Activated CD8-positive, alpha-beta T cell treated with anti-CD3 and anti-CD28 coated beads for 36 hours (primary cell): Measurements from ENCODE around the gene ITPR2. TPM values are rescaled to one million over a fixed set of nuclear protein-coding genes. Genes with fewer than 3 reads are reported as not detected.
"Not testable (repeated sequence)": the region's sequence is repeated elsewhere in the genome, so short reads cannot be mapped to it uniquely, and the experiment has no call there.

Source experiments
- ATAC-seq: fragments of 200-7000 bp; cut with Tn5 transposase; one replicate; pipeline ENCODE4 v1.10.0; 2021; ENCODE audit warnings: mild to moderate bottlenecking, moderate library complexity
- CTCF ChIA-PET: fragments of 350-600 bp; sonication (Branson Sonifier 250); formaldehyde crosslinking; loops from one replicate; lab custom pipeline; 2021; ENCODE audit warnings: antibody characterized with exemption; lab: Charles Lee
- POLR2A ChIA-PET: fragments of 350-600 bp; sonication (Branson Sonifier 250); formaldehyde crosslinking; loops from one replicate; lab custom pipeline; 2021; ENCODE audit warnings: antibody characterized with exemption; lab: Charles Lee
- DNase-seq: peaks from one replicate; pipeline ENCODE4 v3.0.0-alpha.2; 2020
- H3K27ac Mint-ChIP-seq: one replicate; pipeline ENCODE4 v1.8.0; 2021; ENCODE audit warnings: mild to moderate bottlenecking, mixed read lengths
- H3K27me3 Mint-ChIP-seq: one replicate; pipeline ENCODE4 v1.8.0; 2021; ENCODE audit warnings: mixed read lengths
- H3K36me3 Mint-ChIP-seq: one replicate; pipeline ENCODE4 v1.8.0; 2021; ENCODE audit warnings: low read depth, mixed read lengths
- H3K4me1 Mint-ChIP-seq: one replicate; pipeline ENCODE4 v1.8.0; 2021; ENCODE audit warnings: low read depth, mixed read lengths
- H3K4me3 Mint-ChIP-seq: one replicate; pipeline ENCODE4 v1.8.0; 2021; ENCODE audit warnings: mild to moderate bottlenecking, moderate library complexity, mixed read lengths
- H3K9me3 Mint-ChIP-seq: one replicate; pipeline ENCODE4 v1.8.0; 2021; ENCODE audit warnings: mixed read lengths
- intact Hi-C: fragments of 100-400 bp; cut with micrococcal nuclease; formaldehyde crosslinking; loops from one replicate; pipeline ENCODE4 v1.10.0; 2022
- total RNA-seq, 2 experiments: library from RNA; stranded (reverse); gene quantifications; one replicate each; pipeline ENCODE4 v1.2.3, GENCODE V29; 2021
- TF ChIP-seq, protein P1 (sequence below): fragments of 200-600 bp; IDR thresholded peaks from one replicate; pipeline ENCODE4 v1.8.0; 2022; ENCODE audit warnings: antibody characterized with exemption, mild to moderate bottlenecking

ITPR2 gene
- total RNA-seq, 2 experiments from 2014 or later, result 38.9 to 41.2 TPM

DNA sequence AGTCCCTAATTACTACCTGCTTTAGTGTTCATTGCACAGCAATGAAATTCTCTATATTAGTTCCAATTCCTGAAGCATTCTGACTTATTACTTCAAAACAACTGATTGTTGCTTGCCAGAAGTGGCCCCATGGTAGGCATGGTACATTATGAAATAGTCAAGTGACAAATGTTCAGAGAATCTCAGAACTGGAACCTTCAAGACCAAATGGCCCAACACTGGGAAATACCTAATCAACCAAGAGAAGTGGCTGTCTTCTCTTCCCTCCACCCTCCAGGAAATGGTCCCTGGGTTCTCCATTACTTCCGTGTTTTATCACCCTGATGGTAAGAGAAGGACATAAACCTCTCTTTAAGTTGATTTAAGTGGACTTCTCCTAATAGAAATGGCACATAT lies 49.9 kb downstream of the ITPR2 start:
- POLR2A ChIA-PET, result no interaction called here
- Mint-ChIP-seq H3K4me3 (no peak overlapping the region), H3K36me3 (peaks cover 53% of the 10 kb centered on the region), H3K27me3 (no peaks in the 10 kb centered on the region), H3K9me3 (peaks cover 12% of the 10 kb centered on the region), H3K27ac (no peak overlapping the region), H3K4me1 (peaks cover 7% of the 10 kb centered on the region)
- CTCF ChIA-PET, result no interaction called here
- DNase-seq (no peak), ATAC-seq (no peak)
- TF ChIP-seq, protein P1, sequence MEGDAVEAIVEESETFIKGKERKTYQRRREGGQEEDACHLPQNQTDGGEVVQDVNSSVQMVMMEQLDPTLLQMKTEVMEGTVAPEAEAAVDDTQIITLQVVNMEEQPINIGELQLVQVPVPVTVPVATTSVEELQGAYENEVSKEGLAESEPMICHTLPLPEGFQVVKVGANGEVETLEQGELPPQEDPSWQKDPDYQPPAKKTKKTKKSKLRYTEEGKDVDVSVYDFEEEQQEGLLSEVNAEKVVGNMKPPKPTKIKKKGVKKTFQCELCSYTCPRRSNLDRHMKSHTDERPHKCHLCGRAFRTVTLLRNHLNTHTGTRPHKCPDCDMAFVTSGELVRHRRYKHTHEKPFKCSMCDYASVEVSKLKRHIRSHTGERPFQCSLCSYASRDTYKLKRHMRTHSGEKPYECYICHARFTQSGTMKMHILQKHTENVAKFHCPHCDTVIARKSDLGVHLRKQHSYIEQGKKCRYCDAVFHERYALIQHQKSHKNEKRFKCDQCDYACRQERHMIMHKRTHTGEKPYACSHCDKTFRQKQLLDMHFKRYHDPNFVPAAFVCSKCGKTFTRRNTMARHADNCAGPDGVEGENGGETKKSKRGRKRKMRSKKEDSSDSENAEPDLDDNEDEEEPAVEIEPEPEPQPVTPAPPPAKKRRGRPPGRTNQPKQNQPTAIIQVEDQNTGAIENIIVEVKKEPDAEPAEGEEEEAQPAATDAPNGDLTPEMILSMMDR, result no peak
- intact Hi-C loops, result no loop called here

DNA sequence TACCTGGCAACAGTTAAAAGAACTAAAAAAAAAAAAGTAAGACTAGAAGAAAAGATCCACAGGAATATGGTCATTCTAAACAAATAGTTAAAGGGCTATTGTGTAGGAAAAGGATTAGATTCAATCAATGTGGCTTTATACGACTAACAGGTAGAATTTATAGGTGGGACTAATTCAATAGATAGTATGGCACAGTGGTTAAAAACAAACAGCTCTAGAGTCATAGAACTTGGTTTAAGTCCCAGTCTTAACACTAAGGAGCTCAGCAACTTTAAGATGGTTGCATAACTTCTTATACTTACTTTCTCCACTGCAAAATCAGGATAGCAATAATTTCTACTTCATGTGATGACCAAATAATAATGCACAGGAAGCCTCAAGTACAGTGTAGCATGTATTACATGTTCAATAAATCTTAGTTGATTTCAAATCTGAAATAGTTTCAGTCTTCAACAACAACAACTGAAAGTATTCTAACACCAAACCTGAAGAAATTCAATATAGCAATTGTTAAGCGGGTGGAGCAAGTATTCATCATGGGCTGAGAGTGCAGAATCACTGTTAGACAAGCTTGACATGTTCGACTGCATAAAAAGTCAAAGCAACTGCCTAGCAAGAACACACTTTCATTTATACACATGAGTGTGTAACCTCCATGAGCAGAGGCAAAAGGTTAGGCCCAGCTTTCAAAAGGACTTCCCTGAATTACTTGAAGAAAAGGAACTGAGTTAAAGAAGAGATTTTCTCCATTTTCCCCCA lies 50.4 kb downstream of the ITPR2 start:
- Mint-ChIP-seq H3K27ac (no peak overlapping the region), H3K4me3 (no peak overlapping the region), H3K4me1 (peaks cover 5% of the 10 kb centered on the region), H3K36me3 (peaks cover 54% of the 10 kb centered on the region), H3K27me3 (no peaks in the 10 kb centered on the region), H3K9me3 (peaks cover 14% of the 10 kb centered on the region)
- ChIA-PET POLR2A (no interaction called here), CTCF (no interaction called here)
- TF ChIP-seq, protein P1, result no peak
- intact Hi-C loops, result no loop called here
- ATAC-seq, result no peak
- DNase-seq, result no peak

DNA sequence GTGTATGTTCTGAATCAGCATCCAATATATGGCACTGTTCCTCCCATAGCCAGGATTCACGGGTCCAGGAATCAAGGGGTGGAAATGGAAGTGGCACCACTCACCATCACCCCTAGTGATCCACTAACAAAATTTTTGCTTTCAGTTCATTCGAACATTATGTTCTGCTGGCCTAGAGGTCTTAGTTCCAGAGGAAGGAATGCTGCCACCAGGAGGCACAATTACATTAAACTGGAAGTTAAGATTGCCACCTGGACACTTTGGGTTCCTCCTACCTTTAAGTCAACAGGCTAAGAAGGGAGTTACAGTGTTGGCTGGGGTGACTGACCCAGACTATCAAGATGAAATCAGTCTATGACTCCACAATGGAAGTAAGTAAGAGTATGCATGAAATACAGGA lies 52.3 kb downstream of the ITPR2 start:
- H3K4me1 Mint-ChIP-seq, CTCF ChIA-PET, intact Hi-C loops, DNase-seq, H3K27me3 Mint-ChIP-seq, H3K27ac Mint-ChIP-seq, ATAC-seq, H3K4me3 Mint-ChIP-seq: not testable (repeated sequence)
- POLR2A ChIA-PET, result interaction anchor here (0.6 kb wide), 1 partner anchor 13 kb away, joined by 4 read pairs; no protein-coding TSS in a partner anchor
- peaks cover 31% of the 10 kb centered on the region for H3K9me3 Mint-ChIP-seq
- H3K36me3 Mint-ChIP-seq, result peaks cover 64% of the 10 kb centered on the region

DNA sequence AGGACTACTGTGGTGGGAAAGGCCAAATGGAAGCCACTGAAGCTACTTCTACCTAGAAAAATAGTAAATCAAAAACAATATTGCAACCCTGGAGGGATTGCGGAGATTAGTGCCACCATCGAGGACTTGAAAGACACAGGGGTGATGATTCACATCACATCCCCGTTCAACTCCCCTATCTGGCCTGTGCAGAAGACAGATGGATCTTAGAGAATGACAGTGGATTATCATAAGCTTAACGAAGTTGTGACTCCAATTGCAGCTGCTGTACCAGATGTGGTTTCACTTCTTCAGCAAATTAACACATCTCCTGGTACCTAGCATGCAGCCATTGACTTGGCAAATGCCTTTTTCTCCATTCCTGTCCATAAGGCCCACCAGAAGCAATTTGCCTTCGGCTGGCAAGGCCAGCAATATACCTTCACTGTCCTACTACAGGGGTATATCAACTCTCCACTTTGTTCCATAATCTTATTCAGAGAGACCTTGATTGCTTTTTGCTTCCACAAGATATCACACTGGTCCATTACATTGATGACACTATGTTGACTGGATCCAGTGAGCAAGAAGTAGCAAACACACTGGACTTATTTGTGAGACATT lies 54.7 kb downstream of the ITPR2 start:
- H3K4me1 Mint-ChIP-seq, H3K27ac Mint-ChIP-seq, ATAC-seq, DNase-seq, CTCF ChIA-PET, H3K27me3 Mint-ChIP-seq, POLR2A ChIA-PET, H3K4me3 Mint-ChIP-seq, intact Hi-C loops: not testable (repeated sequence)
- Mint-ChIP-seq H3K36me3 (peaks cover 76% of the 10 kb centered on the region), H3K9me3 (peaks cover 31% of the 10 kb centered on the region)

DNA sequence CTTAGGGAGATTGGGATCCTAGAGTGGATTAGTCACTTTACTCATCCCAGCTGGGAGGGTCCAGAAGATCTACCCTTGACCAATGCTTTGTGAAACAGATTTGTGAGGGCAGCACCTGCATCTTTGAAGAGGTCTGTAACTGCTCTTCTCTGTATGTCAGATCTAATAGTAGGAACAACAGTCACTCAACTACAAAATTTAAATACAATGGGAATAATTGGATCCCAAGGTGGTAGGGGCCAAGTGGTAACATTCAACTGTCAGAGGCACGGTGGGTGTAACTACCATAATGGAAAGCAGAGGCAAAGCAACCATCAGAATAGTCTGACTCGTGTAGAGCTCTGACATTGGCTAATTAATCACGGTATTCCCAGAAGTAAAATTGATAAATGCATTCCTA lies 55.8 kb downstream of the ITPR2 start:
- TF ChIP-seq, protein P1, result no peak
- H3K9me3 Mint-ChIP-seq, result peaks cover 31% of the 10 kb centered on the region
- DNase-seq (no peak), ATAC-seq (no peak)
- ChIA-PET POLR2A (no interaction called here), CTCF (interaction anchor here (2.1 kb wide), 1 partner anchor 12 kb away, joined by 4 read pairs; no protein-coding TSS in a partner anchor)
- intact Hi-C loops, result no loop called here
- peaks cover 69% of the 10 kb centered on the region for H3K36me3 Mint-ChIP-seq
- no peak overlapping the region for H3K27ac Mint-ChIP-seq
- H3K4me3 Mint-ChIP-seq, result no peak overlapping the region
- peaks cover 6% of the 10 kb centered on the region for H3K4me1 Mint-ChIP-seq
- H3K27me3 Mint-ChIP-seq, result no peaks in the 10 kb centered on the region

DNA sequence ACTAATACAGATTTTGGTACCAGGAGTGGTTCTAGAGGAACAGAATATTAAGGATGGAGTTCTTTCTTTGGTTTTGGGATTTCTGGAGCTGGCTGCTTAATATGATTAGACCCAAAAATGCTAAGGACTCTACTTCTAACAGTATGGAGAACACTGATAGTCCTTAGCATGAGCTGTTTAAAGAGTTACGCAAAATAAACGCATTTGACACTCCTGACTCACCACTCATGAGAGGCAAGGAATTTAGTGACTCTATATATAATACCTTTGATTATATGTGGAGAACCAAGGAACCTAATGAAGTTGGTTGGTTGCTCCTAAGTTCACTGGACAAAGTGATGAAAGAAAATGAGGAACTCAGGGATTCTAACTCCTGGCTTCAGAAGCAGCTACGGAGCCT lies 57.0 kb downstream of the ITPR2 start:
- POLR2A ChIA-PET, H3K4me1 Mint-ChIP-seq, intact Hi-C loops, ATAC-seq, H3K4me3 Mint-ChIP-seq, DNase-seq, H3K27me3 Mint-ChIP-seq, H3K27ac Mint-ChIP-seq: not testable (repeated sequence)
- Mint-ChIP-seq H3K36me3 (peaks cover 68% of the 10 kb centered on the region), H3K9me3 (peaks cover 31% of the 10 kb centered on the region)
- CTCF ChIA-PET, result interaction anchor here (2.1 kb wide), 1 partner anchor 13 kb away, joined by 4 read pairs; no protein-coding TSS in a partner anchor
